Measurements from ENCODE around the gene SPARC. TPM values are rescaled to one million over a fixed set of nuclear protein-coding genes. Genes with fewer than 3 reads are reported as not detected.

SPARC gene, protein sequence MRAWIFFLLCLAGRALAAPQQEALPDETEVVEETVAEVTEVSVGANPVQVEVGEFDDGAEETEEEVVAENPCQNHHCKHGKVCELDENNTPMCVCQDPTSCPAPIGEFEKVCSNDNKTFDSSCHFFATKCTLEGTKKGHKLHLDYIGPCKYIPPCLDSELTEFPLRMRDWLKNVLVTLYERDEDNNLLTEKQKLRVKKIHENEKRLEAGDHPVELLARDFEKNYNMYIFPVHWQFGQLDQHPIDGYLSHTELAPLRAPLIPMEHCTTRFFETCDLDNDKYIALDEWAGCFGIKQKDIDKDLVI
- total RNA-seq = 1,386 TPM

DNA sequence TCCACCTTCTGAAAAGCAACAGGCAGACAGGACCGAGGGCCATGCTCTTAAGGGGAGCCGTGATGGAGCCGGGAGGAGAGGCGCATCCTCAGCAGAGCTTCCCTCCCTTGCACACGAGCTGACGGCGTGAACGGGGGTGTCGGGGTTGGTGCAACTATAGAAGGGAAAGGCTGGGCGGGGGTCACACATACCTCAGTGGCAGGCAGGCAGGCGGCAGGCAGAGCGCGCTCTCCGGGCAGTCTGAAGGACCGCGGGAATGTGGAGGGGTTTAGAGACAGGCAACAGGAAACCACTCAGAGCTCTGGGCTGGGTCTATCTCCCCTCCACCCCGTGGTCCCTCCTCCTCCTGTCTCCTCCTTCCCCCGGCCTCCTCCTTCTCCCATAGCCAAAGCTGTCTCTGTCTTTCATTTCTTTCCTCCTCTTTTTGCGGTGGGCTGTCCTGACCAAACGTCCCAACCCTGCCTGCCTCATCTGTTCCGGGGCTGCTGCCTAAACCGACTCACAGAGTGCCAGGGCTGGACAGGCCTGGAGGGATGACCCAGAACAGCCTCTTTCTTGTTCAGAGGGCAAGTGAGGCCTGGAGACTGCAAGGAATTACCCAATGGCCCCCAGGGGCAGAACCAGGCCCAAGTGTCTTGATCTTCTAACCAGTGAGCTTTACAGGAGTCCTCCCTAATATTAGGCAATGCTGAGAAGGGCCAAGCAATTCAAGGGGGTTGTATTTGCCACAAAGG lies at the start of gene SPARC:
SPARC (minus strand) TSS at position 242 of the 734 bp plus-strand sequence. CDS start 10,727 bp downstream, outside the sequence.

Small RNAs within 50 kb of the gene (small RNA-seq; reads per million reads assigned to genes)
- not detected for gene RN7SKP232 (ENCODE audit: low replicate concordance)

Other genes starting within 250 kb of the SPARC start
- gene SLC36A1, start 239.3 kb downstream of the SPARC start, total RNA-seq = 8.2 TPM
- 11.9 TPM for gene FAT2, start 95.6 kb downstream of the SPARC start, total RNA-seq
- 80.5 TPM for gene ATOX1, start 71.7 kb upstream of the SPARC start, total RNA-seq
- gene G3BP1, start 85.0 kb upstream of the SPARC start, total RNA-seq = 131 TPM
- not detected for gene GLRA1, start 237.9 kb upstream of the SPARC start, total RNA-seq